ENCODE results near the gene VILL.
"Not testable (repeated sequence)": the region's sequence is repeated elsewhere in the genome, so short reads cannot be mapped to it uniquely, and the experiment has no call there.

The VILL gene

DNA sequence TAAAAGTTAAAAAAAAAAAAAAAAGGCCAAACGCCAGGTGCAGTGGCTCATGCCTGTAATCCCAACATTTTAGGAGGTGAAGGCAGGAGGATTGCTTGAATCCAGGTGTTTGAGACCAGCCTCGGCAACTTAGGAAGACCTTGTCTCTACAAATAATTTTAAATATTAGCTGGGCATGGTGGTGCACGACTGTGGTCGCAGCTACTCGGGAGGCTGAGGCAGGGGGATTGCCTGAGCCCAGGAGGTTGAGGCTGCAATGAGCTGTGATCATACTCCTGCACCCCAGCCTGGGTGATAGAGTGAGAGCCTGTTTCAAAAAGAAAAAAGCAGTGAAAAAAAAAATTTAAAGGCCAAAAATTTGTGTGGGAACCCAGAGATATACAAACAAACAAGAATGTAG, 45.7 kb downstream of the VILL start:
- DNase-seq (ENCODE audit: low read depth), result no peak

DNA sequence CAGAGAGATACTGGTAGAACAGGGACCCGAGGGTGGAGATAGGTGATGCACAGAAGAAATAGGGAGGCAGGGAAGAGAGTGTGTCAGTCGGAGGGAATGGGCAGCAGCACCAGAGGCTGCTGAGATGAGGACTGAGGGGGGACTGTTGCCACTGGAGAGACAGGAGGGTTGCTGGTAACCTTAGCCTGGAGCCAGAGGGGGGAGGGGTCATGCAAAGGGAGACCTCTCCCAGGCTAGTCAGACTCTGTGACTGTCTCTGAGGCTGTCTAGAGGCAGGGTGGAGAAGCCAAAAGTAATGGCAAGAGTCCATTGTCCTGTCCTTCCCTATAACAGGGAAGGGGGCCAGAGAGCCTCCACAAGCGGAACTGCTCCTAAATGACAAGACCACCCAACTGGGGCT, 46.3 kb downstream of the VILL start:
- no peak for DNase-seq (ENCODE audit: low read depth)

DNA sequence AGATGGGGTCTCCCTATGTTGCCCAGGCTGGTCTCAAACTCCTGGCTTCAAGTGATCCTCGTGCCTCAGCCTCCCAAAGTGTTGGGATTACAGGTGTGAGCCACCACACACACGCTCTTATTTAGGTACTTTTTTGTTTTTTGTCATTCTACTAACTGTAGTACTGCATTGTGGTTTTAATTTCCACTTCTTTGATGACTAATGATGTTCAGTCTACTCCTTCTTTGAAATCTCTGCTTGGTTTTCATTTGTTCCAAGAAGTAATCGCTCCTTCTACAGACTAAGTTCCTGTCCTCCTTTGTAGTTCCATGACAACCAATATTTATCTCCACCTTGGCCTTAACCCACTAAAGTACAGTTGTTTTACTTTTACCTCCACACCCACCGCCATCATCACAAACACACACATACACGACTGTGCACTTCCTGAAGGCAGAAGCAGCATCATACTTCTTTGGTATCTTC, 47.9 kb downstream of the VILL start:
- DNase-seq (ENCODE audit: low read depth), result no peak

DNA sequence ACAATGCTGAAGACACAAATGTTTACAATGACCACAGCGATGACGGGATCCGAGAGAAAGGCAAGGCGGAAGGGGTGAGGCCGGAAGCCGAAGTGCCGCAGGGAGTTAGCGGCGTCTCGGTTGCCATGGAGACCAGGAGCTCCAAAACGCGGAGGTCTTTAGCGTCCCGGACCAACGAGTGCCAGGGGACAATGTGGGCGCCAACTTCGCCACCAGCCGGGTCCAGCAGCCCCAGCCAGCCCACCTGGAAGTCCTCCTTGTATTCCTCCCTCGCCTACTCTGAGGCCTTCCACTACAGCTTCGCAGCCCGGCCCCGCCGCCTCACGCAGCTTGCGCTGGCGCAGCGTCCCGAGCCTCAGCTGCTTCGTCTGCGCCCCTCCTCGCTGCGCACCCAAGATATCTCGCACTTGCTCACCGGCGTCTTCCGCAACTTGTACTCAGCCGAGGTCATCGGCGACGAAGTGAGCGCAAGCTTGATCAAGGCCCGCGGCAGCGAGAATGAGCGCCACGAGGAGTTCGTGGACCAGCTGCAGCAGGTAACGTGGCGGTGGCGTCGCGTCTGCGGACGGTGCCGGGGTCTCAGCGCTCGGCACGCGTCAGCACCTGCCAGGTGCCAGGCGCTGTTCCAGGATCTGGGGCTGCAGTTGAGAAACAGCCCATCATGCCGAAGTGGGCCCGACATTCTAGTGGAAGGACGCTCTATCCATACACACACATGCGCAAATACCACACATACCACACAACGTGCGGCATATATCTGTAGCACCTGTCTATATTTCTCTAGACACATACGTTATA, 48.7 kb downstream of the VILL start, which contains the start of gene DLEC1:
Gene DLEC1, plus strand, starts transcription at position 108 of the 798 bp plus-strand sequence. Its CDS starts 18 bp downstream, at position 126.
- DNase-seq (ENCODE audit: low read depth), result peak; percentile 31

DNA sequence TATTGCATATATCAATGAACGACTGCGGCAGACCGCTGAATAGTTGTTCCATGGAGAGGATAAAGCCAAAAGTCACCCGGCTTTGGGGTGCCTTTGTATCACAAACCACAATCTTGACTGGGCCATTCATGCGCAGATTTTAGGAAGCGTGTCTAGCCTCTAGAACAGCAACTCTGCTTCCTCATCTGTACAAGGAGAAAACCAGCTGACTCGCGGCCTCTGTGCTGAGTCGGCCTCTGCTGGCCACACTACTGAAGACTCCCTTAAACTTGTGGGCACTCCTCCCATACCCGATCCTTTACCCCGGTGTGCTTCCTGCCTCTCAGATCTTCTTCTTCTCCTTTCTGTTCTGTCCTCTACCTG, 49.3 kb downstream of the VILL start:
- peak; percentile 53 for DNase-seq (ENCODE audit: low read depth)

DNA sequence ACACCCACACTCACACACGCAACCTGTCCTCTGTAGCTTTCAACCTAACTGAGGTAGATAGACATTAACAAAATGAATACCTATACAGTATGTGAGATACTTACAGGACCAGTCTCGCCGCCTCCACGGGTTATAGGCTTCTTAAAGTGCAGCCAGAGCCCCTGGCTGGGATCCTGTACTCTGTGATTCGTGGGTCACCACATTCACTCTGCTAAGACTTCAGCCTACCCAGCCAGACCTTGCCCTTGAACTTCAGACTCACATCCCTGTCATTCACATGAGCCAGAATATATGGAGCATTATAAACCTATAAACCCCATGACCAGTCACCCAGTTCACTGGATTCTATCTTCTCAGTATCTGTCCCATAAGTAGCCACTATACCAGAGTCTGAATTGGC, 49.8 kb downstream of the VILL start:
- DNase-seq (ENCODE audit: low read depth), result no peak

DNA sequence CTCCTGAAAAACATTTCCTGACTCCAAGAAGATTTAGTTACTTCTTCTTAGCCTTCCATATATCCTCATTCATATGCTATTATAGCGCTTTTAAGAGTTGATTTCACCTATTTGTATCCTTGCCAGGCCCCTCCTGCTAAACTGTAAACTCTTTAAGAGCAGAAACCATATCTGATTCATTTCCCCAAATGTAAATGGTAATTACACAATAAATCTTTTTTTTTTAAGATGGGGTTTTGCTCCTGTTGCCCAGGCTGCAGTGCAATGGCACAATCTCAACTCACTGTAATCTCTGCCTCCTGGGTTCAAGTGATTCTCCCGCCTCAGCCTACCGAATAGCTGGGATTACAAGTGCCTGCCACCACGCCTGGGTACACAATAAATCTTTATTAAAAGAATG, 52.9 kb downstream of the VILL start:
- DNase-seq (ENCODE audit: low read depth), result no peak

DNA sequence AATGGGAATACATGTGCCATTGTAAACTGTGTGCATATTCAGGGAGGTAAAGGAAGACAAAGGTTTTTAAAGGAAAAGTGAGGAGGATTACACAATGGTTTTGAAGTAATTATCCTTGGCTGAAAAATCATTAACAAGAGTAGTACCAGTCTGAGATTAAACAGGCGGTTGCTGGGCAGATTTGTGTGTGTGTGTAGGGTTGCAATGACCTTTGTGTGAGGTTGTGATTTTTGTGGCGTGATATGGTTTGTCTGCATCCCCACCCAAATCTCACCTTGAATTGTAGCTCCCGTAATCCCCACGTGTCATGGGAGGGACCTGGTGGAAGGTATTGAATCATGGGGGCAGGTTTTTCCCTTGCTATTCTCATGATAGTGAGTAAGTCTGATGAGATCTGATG, 55.4 kb downstream of the VILL start:
- no peak for DNase-seq (ENCODE audit: low read depth)

DNA sequence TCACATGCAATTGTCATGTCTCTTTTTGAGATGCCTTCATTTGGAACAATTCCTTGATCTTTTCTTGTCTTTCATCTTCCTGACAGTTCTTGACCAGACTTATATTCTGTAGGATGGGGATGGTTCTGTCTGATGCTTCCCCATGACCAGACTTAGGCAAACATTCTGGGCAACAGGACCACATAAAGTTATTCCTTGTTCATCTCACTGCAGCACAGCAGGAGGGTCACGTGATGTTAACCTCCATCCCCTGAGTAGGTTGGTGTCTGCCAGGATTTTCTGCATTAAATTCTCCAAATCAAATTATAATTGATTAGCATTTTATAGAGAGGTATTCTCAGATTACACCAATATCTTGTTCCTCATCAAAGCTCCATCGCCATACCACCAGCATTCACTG, 56.2 kb downstream of the VILL start:
- no peak for DNase-seq (ENCODE audit: low read depth)

DNA sequence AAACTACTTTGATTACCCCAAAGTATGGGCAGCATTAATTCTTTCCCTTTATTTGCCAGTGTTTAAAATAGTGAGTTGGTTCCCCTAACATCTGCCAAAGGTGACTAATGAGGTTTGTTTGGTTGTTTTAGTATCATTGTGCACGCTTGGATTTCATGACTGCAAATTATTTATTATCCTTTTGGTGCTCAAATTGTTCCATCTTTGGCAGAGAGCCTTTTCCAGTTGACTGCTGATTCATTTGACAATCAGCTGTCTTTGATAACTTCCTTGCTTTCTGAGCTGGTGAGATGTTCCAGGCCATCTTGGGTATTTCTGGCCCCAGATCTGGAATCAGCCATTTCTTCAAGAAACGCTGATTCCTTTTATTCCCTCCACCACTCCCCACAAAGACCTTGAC, 57.3 kb downstream of the VILL start:
- no peak for DNase-seq (ENCODE audit: low read depth)

DNA sequence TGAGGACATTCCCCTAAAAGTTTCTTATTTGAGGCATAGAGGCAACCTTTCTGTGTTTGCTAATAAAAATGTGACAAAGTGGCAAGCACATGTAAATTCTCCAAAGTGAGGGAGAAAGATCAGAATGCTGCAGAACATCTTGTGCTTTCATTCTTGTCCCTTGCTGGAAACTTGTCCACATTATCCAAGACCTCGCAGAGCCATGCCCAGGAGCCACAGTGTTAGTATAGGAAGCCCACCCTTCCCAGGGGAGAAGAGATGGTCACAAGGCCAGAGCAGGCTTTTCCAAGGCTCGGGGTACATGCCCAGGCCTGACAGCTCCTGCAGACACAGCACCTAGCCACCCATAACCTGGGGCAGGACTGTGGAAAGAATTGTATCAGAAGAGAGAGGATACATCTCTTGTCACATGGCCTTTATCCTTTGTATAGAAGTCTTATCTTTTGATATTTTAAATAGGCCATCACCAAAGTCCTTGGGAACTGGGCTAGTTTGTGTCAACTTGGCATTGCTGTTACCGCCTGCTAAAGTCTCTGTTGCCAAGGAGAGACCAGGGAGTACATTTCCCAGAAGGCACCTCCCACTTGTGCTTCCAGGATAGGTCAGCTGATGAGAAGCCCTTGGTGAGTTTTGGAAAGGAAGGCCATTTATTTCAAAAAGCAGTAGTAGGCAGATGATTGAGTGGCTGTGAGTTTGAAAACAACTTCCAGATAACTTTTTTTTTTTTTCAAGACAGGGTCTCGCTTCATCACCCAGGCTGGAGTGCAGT, 59.0 kb downstream of the VILL start:
- DNase-seq (ENCODE audit: low read depth), result no peak

DNA sequence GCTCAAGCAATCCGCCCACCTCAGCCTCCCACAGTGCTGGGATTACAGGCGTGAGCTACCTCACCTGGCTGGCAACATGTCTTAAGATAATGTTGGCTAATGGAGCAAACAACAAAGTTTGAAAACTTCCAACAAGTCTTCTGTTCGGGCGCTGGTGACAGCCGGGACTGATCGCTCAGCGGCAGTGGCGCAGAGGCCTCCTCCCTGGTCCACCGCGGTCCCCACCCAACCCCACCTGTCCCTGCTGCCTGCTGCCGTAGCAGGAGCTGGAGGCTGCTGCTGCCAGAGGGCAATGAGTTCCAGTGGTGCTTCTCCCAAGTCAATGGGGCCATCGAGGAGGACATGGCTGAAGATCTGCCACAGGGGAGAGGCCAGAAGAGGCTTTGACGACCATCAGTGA, 60.5 kb downstream of the VILL start:
- DNase-seq (ENCODE audit: low read depth), result no peak

DNA sequence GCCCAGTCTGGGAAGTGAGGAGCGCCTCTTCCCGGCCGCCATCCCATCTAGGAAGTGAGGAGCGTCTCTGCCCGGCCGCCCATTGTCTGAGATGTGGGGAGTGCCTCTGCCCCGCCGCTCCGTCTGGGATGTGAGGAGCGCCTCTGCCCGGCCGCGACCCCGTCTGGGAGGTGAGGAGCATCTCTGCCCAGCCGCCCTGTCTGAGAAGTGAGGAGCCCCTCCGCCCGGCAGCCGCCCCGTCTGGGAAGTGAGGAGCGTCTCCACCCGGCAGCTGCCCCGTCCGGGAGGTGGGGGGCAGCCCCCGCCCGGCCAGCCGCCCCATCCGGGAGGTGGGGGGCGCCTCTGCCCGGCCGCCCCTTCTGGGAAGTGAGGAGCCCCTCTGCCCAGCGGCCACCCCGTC, 62.7 kb downstream of the VILL start:
- DNase-seq (ENCODE audit: low read depth), result not testable (repeated sequence)

DNA sequence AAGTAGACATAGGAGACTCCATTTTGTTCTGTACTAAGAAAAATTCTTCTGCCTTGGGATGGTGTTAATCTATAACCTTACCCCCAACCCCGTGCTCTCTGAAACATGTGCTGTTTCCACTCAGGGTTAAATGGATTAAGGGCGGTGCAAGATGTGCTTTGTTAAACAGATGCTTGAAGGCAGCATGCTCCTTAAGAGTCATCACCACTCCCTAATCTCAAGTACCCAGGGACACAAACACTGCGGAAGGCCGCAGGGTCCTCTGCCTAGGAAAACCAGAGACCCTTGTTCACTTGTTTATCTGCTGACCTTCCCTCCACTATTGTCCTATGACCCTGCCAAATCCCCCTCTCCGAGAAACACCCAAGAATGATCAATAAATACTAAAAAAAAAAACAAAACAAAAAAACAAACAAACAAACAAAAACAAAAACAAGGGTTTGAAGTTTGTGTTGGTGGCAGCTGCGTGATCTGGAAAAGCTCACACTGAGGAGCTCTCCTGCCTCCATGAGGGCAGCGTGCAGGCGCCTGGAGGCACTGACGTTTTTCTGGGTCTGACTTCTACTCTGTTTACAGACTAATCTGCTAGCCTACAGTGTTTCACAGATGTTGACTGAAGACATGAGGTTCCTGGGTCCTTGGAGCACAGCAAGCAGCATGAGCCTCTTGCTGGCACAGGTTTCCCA, 63.4 kb downstream of the VILL start:
- not testable (repeated sequence) for DNase-seq (ENCODE audit: low read depth)

DNA sequence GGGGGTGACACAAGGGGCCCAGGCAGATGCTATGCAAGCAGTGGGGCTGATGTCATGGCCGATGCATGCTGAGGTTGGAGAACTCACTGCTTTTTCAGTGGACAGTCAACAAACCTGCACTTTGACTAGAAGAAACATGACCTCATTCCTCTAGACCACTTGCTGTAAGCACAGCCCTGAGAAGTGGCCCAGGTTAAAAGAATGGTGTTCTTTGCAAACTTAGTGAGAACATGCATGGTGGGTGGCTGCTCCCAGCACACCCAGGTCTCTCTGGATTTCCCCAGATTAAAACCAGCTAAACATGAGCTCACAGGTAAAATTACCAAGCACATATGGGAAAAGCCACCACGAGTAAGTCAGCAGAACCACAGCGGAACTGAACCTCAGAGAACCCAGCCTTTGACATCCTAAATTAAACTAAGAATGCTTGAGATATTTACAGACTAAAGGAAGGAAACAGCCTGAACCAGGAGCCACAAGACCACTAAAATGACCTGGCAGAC, 64.0 kb downstream of the VILL start:
- no peak for DNase-seq (ENCODE audit: low read depth)

Data from CMK (cell line).